Measurements from ENCODE around the gene APCDD1L. TPM values are rescaled to one million over a fixed set of nuclear protein-coding genes. Genes with fewer than 3 reads are reported as not detected.
"Not testable (repeated sequence)": the region's sequence is repeated elsewhere in the genome, so short reads cannot be mapped to it uniquely, and the experiment has no call there.

The APCDD1L gene
- polyA plus RNA-seq, 2 donors = 0.06 to 0.09 TPM

GRCh38 chr20:58508762-58509395 lies 6.3 kb downstream of the APCDD1L start:
- Histone ChIP-seq H3K9me3 (ENCODE audit: control insufficient read depth in 2 of 2, insufficient read depth in 1 of 2, low read depth in 1 of 2, low read length in 1 of 2) (peaks cover 6 to 15% of the 10 kb centered on the region in 2 donors), H3K4me1 (ENCODE audit: control insufficient read depth in 2 of 2, insufficient read depth in 2 of 2, low read length in 1 of 2) (no peaks in the 10 kb centered on the region), H3K4me3 (ENCODE audit: low read depth in 1 of 2, low read length in 2 of 2) (no peak overlapping the region), H3K27ac (ENCODE audit: low read depth in 2 of 2, low read length in 1 of 2) (no peak overlapping the region), H3K36me3 (ENCODE audit: control insufficient read depth in 2 of 2, insufficient read depth in 2 of 2, low read length in 1 of 2) (no peaks in the 10 kb centered on the region), H3K27me3 (ENCODE audit: control insufficient read depth in 1 of 2, insufficient read depth in 2 of 2, low read length in 2 of 2) (no peaks in the 10 kb centered on the region)
- 91 to 92% methylated on average over 17 of the region's 17 CpGs for WGBS, 2 donors

GRCh38 chr20:58506999-58507398 lies 8.2 kb downstream of the APCDD1L start:
- H3K9me3 ChIP-seq (ENCODE audit: control insufficient read depth in 2 of 2, insufficient read depth in 1 of 2, low read depth in 1 of 2, low read length in 1 of 2) = peaks cover 6 to 18% of the 10 kb centered on the region in 2 donors
- WGBS, 2 donors = 85 to 89% methylated on average over 3 of the region's 3 CpGs
- H3K36me3 ChIP-seq (ENCODE audit: control insufficient read depth in 2 of 2, insufficient read depth in 2 of 2, low read length in 1 of 2) = not testable (repeated sequence)

GRCh38 chr20:58504566-58504965 lies 10.6 kb downstream of the APCDD1L start:
- Histone ChIP-seq H3K36me3 (ENCODE audit: control insufficient read depth in 2 of 2, insufficient read depth in 2 of 2, low read length in 1 of 2) (no peaks in the 10 kb centered on the region), H3K4me1 (ENCODE audit: control insufficient read depth in 2 of 2, insufficient read depth in 2 of 2, low read length in 1 of 2) (no peaks in the 10 kb centered on the region), H3K4me3 (ENCODE audit: low read depth in 1 of 2, low read length in 2 of 2) (no peak overlapping the region), H3K27ac (ENCODE audit: low read depth in 2 of 2, low read length in 1 of 2) (no peak overlapping the region), H3K27me3 (ENCODE audit: control insufficient read depth in 1 of 2, insufficient read depth in 2 of 2, low read length in 2 of 2) (no peaks in the 10 kb centered on the region), H3K9me3 (ENCODE audit: control insufficient read depth in 2 of 2, insufficient read depth in 1 of 2, low read depth in 1 of 2, low read length in 1 of 2) (peaks cover 6 to 18% of the 10 kb centered on the region in 2 donors)
- WGBS, 2 donors = 76% methylated on average over 3 of the region's 3 CpGs

More at GRCh38 chr20:58506999-58507398, 8.2 kb downstream of the APCDD1L start:
- not testable (repeated sequence) for H3K4me1 ChIP-seq (ENCODE audit: control insufficient read depth in 2 of 2, insufficient read depth in 2 of 2, low read length in 1 of 2); H3K27me3 ChIP-seq (ENCODE audit: control insufficient read depth in 1 of 2, insufficient read depth in 2 of 2, low read length in 2 of 2); H3K27ac ChIP-seq (ENCODE audit: low read depth in 2 of 2, low read length in 1 of 2); H3K4me3 ChIP-seq (ENCODE audit: low read depth in 1 of 2, low read length in 2 of 2)

DNA sequence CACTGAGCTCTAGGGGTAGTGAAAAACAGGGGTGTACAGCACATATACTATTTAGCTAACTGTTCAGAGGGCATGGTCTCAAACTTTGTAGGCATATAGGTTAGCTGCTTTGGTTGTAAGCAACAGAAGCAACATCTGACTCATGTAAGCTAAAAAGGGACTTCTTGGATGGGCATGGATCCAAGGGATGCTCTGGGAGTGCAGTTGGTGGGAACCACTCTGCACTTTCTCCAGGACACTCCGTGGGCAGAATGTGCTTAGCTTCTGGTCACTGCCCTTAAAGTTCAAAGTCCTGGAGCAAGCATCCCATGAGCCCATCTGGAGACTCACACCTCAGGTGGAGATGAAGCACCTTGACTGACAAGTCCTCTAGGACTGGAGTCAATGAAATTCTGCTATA lies 11.5 kb downstream of the APCDD1L start:
- Histone ChIP-seq H3K4me3 (ENCODE audit: low read depth in 1 of 2, low read length in 2 of 2) (no peak overlapping the region), H3K36me3 (ENCODE audit: control insufficient read depth in 2 of 2, insufficient read depth in 2 of 2, low read length in 1 of 2) (no peaks in the 10 kb centered on the region), H3K27ac (ENCODE audit: low read depth in 2 of 2, low read length in 1 of 2) (no peak overlapping the region), H3K9me3 (ENCODE audit: control insufficient read depth in 2 of 2, insufficient read depth in 1 of 2, low read depth in 1 of 2, low read length in 1 of 2) (peaks cover 6 to 20% of the 10 kb centered on the region in 2 donors), H3K27me3 (ENCODE audit: control insufficient read depth in 1 of 2, insufficient read depth in 2 of 2, low read length in 2 of 2) (no peaks in the 10 kb centered on the region), H3K4me1 (ENCODE audit: control insufficient read depth in 2 of 2, insufficient read depth in 2 of 2, low read length in 1 of 2) (no peaks in the 10 kb centered on the region)
- 85 to 89% methylated on average over 1 of the region's 1 CpG for WGBS, 2 donors

DNA sequence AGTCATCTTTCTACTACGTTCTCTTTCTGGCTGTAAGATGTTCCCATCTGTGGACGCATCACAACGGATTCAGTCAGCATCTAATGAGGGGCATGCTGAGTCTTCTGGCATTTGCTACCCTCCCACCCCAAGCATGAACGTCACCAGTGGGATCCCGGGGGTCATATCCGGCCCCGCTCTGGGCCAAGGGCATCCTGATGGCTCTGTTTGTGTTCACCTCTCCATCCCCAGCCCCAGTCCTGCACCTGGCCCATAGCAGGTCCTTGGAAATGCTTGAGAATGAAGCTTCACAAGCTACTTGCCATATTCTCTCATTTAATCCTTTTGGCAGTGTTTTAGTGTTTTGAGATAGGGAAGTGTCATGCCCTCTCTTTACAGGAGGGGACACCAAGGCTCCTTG lies 14.9 kb downstream of the APCDD1L start:
- Histone ChIP-seq H3K36me3 (ENCODE audit: control insufficient read depth in 2 of 2, insufficient read depth in 2 of 2, low read length in 1 of 2) (no peaks in the 10 kb centered on the region), H3K9me3 (ENCODE audit: control insufficient read depth in 2 of 2, insufficient read depth in 1 of 2, low read depth in 1 of 2, low read length in 1 of 2) (peaks cover 6 to 12% of the 10 kb centered on the region in 2 donors), H3K27ac (ENCODE audit: low read depth in 2 of 2, low read length in 1 of 2) (no peak overlapping the region), H3K27me3 (ENCODE audit: control insufficient read depth in 1 of 2, insufficient read depth in 2 of 2, low read length in 2 of 2) (no peaks in the 10 kb centered on the region), H3K4me3 (ENCODE audit: low read depth in 1 of 2, low read length in 2 of 2) (no peak overlapping the region), H3K4me1 (ENCODE audit: control insufficient read depth in 2 of 2, insufficient read depth in 2 of 2, low read length in 1 of 2) (no peaks in the 10 kb centered on the region)
- 92% methylated on average over 7 of the region's 7 CpGs for WGBS, 2 donors

DNA sequence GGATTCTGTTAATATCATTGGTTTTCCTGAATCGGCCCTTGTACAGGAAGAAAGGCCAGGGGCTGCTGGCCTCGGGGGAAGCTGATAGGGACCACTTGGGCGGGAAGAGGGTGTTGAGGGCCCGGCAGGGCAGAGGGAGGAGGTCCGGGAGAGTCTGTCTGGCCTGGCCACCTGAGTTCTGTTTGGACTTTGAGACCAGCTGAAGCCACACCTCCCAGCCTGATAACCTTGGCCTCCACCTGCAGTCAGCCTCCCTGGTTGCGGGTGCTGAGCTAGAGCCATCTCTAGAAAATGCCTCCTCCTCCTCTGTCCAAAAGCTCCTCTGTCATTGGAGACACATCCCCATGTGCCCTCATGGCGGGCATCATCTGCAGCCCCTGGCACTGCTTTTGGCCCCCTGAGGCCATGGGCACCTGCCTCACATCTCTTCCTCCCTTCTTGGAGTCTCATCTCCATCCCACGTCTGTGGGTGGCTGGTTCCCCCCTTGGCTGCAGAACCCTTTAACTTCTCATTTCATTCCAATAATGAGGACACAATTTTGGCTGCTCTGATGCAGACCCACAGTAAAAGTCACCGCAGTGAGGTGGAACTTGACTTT lies 16.6 kb downstream of the APCDD1L start:
- Histone ChIP-seq H3K4me3 (ENCODE audit: low read depth in 1 of 2, low read length in 2 of 2) (no peak overlapping the region), H3K4me1 (ENCODE audit: control insufficient read depth in 2 of 2, insufficient read depth in 2 of 2, low read length in 1 of 2) (no peaks in the 10 kb centered on the region), H3K27ac (ENCODE audit: low read depth in 2 of 2, low read length in 1 of 2) (no peak overlapping the region), H3K36me3 (ENCODE audit: control insufficient read depth in 2 of 2, insufficient read depth in 2 of 2, low read length in 1 of 2) (no peaks in the 10 kb centered on the region), H3K27me3 (ENCODE audit: control insufficient read depth in 1 of 2, insufficient read depth in 2 of 2, low read length in 2 of 2) (no peaks in the 10 kb centered on the region), H3K9me3 (ENCODE audit: control insufficient read depth in 2 of 2, insufficient read depth in 1 of 2, low read depth in 1 of 2, low read length in 1 of 2) (peaks cover 0 to 2% of the 10 kb centered on the region in 2 donors)
- 69 to 77% methylated on average over 8 to 9 of the region's 9 CpGs for WGBS, 2 donors

DNA sequence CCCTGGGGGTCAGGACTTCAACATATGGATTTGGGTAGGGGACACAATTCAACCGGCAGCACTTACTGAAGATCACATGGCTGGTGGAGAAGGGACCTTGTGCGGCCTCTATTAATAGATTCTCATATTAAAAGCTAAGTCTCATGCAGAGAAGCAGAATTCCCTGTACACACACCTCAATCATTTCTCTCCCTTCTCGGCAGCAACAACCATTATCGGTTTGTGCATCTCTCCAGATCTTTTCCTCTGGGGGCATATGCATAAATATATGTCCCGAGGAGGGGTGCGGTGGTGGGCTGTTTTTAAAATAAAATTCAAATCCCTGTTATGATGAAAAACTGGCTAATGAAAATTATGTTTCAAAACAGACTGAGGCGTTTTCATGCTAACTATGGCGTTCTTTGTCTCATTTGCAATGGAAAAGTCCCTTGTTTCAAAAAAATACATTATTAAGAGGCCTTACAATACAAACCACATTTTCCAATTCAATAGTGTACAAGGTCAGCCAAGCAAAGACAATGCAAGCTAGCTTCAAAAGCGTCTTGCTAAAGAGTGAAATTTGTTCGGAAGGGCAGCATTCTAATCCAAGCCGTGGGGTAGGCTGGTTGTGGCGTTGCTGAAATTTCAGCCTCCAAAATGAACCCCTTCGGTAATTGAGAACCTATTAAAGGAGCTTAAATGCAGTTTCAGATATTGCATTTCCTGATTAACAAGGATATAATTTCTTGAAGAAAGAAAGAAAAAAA lies 17.3 kb downstream of the APCDD1L start:
- Histone ChIP-seq H3K27ac (ENCODE audit: low read depth in 2 of 2, low read length in 1 of 2) (no peak overlapping the region), H3K4me1 (ENCODE audit: control insufficient read depth in 2 of 2, insufficient read depth in 2 of 2, low read length in 1 of 2) (no peaks in the 10 kb centered on the region), H3K9me3 (ENCODE audit: control insufficient read depth in 2 of 2, insufficient read depth in 1 of 2, low read depth in 1 of 2, low read length in 1 of 2) (peaks cover 0 to 2% of the 10 kb centered on the region in 2 donors), H3K27me3 (ENCODE audit: control insufficient read depth in 1 of 2, insufficient read depth in 2 of 2, low read length in 2 of 2) (no peaks in the 10 kb centered on the region), H3K36me3 (ENCODE audit: control insufficient read depth in 2 of 2, insufficient read depth in 2 of 2, low read length in 1 of 2) (no peaks in the 10 kb centered on the region), H3K4me3 (ENCODE audit: low read depth in 1 of 2, low read length in 2 of 2) (no peak overlapping the region)
- 91% methylated on average over 13 of the region's 13 CpGs for WGBS, 2 donors

- Histone ChIP-seq H3K27ac (ENCODE audit: low read depth in 2 of 2, low read length in 1 of 2) (no peak overlapping the region), H3K27me3 (ENCODE audit: control insufficient read depth in 1 of 2, insufficient read depth in 2 of 2, low read length in 2 of 2) (no peaks in the 10 kb centered on the region), H3K4me3 (ENCODE audit: low read depth in 1 of 2, low read length in 2 of 2) (no peak overlapping the region), H3K36me3 (ENCODE audit: control insufficient read depth in 2 of 2, insufficient read depth in 2 of 2, low read length in 1 of 2) (no peaks in the 10 kb centered on the region), H3K9me3 (ENCODE audit: control insufficient read depth in 2 of 2, insufficient read depth in 1 of 2, low read depth in 1 of 2, low read length in 1 of 2) (peaks cover 0 to 2% of the 10 kb centered on the region in 2 donors), H3K4me1 (ENCODE audit: control insufficient read depth in 2 of 2, insufficient read depth in 2 of 2, low read length in 1 of 2) (no peaks in the 10 kb centered on the region)
- 87 to 90% methylated on average over 16 of the region's 16 CpGs for WGBS, 2 donors
Observed at GRCh38 chr20:58497076-58497641, 18.0 kb downstream of the APCDD1L start.

- 91 to 94% methylated on average over 6 of the region's 6 CpGs for WGBS, 2 donors
- no peak overlapping the region for H3K27ac ChIP-seq (ENCODE audit: low read depth in 2 of 2, low read length in 1 of 2)
- H3K9me3 ChIP-seq (ENCODE audit: control insufficient read depth in 2 of 2, insufficient read depth in 1 of 2, low read depth in 1 of 2, low read length in 1 of 2) = peaks cover 0 to 2% of the 10 kb centered on the region in 2 donors
- H3K4me1 ChIP-seq (ENCODE audit: control insufficient read depth in 2 of 2, insufficient read depth in 2 of 2, low read length in 1 of 2) = no peaks in the 10 kb centered on the region
- no peaks in the 10 kb centered on the region for H3K27me3 ChIP-seq (ENCODE audit: control insufficient read depth in 1 of 2, insufficient read depth in 2 of 2, low read length in 2 of 2)
- H3K4me3 ChIP-seq (ENCODE audit: low read depth in 1 of 2, low read length in 2 of 2) = no peak overlapping the region
- no peaks in the 10 kb centered on the region for H3K36me3 ChIP-seq (ENCODE audit: control insufficient read depth in 2 of 2, insufficient read depth in 2 of 2, low read length in 1 of 2)
Observed at GRCh38 chr20:58496429-58496769, 18.8 kb downstream of the APCDD1L start.
